Renal pelvis (tissue), 4 donors: ENCODE data around the gene PTPRC. TPM values are rescaled to one million over a fixed set of nuclear protein-coding genes. Genes with fewer than 3 reads are reported as not detected.

Experiments
- DNase-seq: peaks from one replicate; pipeline ENCODE4 v3.0.0-alpha.2; 2013
- polyA plus RNA-seq, 3 donors: library from polyadenylated mRNA; unstranded; fragments of 120-200 nt; gene quantifications; one replicate each; pipeline ENCODE4 v1.2.1, GENCODE V29; 2013; ENCODE audit not compliant: insufficient read length in 3 of 3

PTPRC gene
- polyA plus RNA-seq, 3 donors, result 4.3 to 4.9 (median 4.8) TPM

- peak; percentile 52 for DNase-seq
Measured at GRCh38 chr1:198699167-198700015, 60.6 kb downstream of the PTPRC start.

GRCh38 chr1:198700016-198700392, 61.2 kb downstream of the PTPRC start:
- DNase-seq, result no peak

- no peak for DNase-seq
Measured at GRCh38 chr1:198700396-198700795, 61.6 kb downstream of the PTPRC start.

- no peak for DNase-seq
Measured at GRCh38 chr1:198701250-198701649, 62.4 kb downstream of the PTPRC start.

GRCh38 chr1:198701766-198702539, 63.1 kb downstream of the PTPRC start:
- DNase-seq, result no peak

GRCh38 chr1:198708761-198709525, 70.1 kb downstream of the PTPRC start:
- DNase-seq, result no peak

- DNase-seq, result no peak
Measured at GRCh38 chr1:198711837-198712236, 73.0 kb downstream of the PTPRC start.

GRCh38 chr1:198713081-198713480, 74.2 kb downstream of the PTPRC start:
- no peak for DNase-seq

- no peak for DNase-seq
Measured at GRCh38 chr1:198714271-198714670, 75.4 kb downstream of the PTPRC start.

GRCh38 chr1:198716051-198716450, 77.2 kb downstream of the PTPRC start:
- no peak for DNase-seq

- DNase-seq, result no peak
Measured at GRCh38 chr1:198717510-198717909, 78.7 kb downstream of the PTPRC start.

- no peak for DNase-seq
Measured at GRCh38 chr1:198723127-198723526, 84.3 kb downstream of the PTPRC start.

GRCh38 chr1:198725090-198725489, 86.2 kb downstream of the PTPRC start:
- no peak for DNase-seq

- DNase-seq, result no peak
Measured at GRCh38 chr1:198726455-198726854, 87.6 kb downstream of the PTPRC start.

- DNase-seq, result no peak
Measured at GRCh38 chr1:198729195-198729863, 90.5 kb downstream of the PTPRC start.

GRCh38 chr1:198730952-198731351, 92.1 kb downstream of the PTPRC start:
- DNase-seq, result no peak

- peak; percentile 19 for DNase-seq
Measured at GRCh38 chr1:198734323-198735008, 95.6 kb downstream of the PTPRC start.

GRCh38 chr1:198741744-198742143, 102.9 kb downstream of the PTPRC start:
- DNase-seq, result no peak

- no peak for DNase-seq
Measured at GRCh38 chr1:198747127-198747526, 108.3 kb downstream of the PTPRC start.

GRCh38 chr1:198749279-198749678, 110.4 kb downstream of the PTPRC start:
- DNase-seq, result no peak

- no peak for DNase-seq
Measured at GRCh38 chr1:198750081-198750480, 111.2 kb downstream of the PTPRC start.
